HL-60 (cell line): ENCODE data around the gene TLCD1.

ENCODE experiments used
- DNase-seq, 2 experiments: peaks; one replicate each; pipeline ENCODE4 v3.0.0-alpha.2; 2010 to 2020; ENCODE audit warnings: low read depth in 1 of 2, low spot score in 1 of 2
- H3K27ac ChIP-seq: fragments of 250-450 bp; sonication (Bioruptor Pico); replicated peaks from 2 replicates; pipeline ENCODE4 v1.5.1; 2020; ENCODE audit warnings: mild to moderate bottlenecking, moderate library complexity
- H3K27me3 ChIP-seq: fragments of 250-450 bp; sonication (Bioruptor Pico); 2 replicates; pipeline ENCODE4 v1.5.1; 2021; ENCODE audit warnings: mild to moderate bottlenecking, moderate library complexity; ENCODE audit not compliant: insufficient read depth, poor library complexity, severe bottlenecking
- H3K4me3 ChIP-seq: replicated peaks from 2 replicates; pipeline ENCODE4 v1.5.1; 2011; ENCODE audit warnings: mild to moderate bottlenecking, control low read depth, low read length; ENCODE audit not compliant: insufficient read depth
- GABPA ChIP-seq: IDR thresholded peaks from 2 replicates; pipeline ENCODE4 v1.6.1; 2012; ENCODE audit warnings: low read depth
- POLR2AphosphoS5 ChIP-seq: IDR thresholded peaks from 2 replicates; pipeline ENCODE4 v1.6.1; 2012; ENCODE audit warnings: low read depth
- REST ChIP-seq: IDR thresholded peaks from 2 replicates; pipeline ENCODE4 v1.6.1; 2012; ENCODE audit warnings: low read depth; ENCODE audit not compliant: insufficient replicate concordance
- SPI1 ChIP-seq: IDR thresholded peaks from 2 replicates; pipeline ENCODE4 v1.6.1; 2012; ENCODE audit warnings: low read depth, mild to moderate bottlenecking, borderline replicate concordance
- long read RNA-seq: library from polyadenylated mRNA; unstranded; transcript quantifications from one replicate; pipeline ENCODE4 v2.0.0, GENCODE V29; 2020
- TF ChIP-seq, protein P1 (sequence below): IDR thresholded peaks from one replicate; pipeline ENCODE4 v1.5.1; 2011; ENCODE audit warnings: low read length, control low read depth, inconsistent platforms; ENCODE audit not compliant: insufficient read depth

TLCD1 gene
- long read RNA-seq, partial matches to known transcripts: 0 of 3 reads
- long read RNA-seq, other reads (novel, unspliced or antisense): 0 of 3 reads

DNA sequence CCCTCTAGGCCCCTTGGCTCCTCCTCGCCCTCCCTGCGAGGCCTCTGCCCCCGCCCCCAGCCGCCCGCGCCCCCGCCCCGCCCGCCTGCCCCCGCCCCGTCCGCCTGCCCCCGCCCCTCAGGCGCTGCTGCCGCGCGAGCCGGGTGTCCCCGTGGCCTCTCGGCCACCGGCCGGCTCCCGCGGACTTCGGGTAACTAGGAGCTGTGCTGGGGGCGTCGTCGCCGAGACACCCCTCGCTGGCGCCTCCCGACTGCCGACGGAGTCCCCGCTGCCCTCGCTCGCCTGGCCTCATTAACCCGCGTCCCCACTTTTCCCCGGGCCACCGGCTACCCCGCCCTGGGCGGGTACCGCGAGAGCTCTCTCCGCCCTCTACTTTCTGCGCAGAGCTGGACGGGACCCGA is at the start of gene TLCD1:
Gene TLCD1, minus strand, starts transcription at position 8 of the 401 bp plus-strand sequence. CDS start 136 bp downstream, outside the sequence.
- H3K27ac ChIP-seq: peak within 1 kb of the TSS; percentile 93

GRCh38 chr17:28774206-28774605 is 48.2 kb upstream of the TLCD1 start:
- no peak overlapping the region for H3K27ac ChIP-seq
- TF ChIP-seq SPI1 (no peak), REST (no peak)
- TF ChIP-seq, protein P1, sequence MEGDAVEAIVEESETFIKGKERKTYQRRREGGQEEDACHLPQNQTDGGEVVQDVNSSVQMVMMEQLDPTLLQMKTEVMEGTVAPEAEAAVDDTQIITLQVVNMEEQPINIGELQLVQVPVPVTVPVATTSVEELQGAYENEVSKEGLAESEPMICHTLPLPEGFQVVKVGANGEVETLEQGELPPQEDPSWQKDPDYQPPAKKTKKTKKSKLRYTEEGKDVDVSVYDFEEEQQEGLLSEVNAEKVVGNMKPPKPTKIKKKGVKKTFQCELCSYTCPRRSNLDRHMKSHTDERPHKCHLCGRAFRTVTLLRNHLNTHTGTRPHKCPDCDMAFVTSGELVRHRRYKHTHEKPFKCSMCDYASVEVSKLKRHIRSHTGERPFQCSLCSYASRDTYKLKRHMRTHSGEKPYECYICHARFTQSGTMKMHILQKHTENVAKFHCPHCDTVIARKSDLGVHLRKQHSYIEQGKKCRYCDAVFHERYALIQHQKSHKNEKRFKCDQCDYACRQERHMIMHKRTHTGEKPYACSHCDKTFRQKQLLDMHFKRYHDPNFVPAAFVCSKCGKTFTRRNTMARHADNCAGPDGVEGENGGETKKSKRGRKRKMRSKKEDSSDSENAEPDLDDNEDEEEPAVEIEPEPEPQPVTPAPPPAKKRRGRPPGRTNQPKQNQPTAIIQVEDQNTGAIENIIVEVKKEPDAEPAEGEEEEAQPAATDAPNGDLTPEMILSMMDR: no peak
- no peaks in the 10 kb centered on the region for H3K27me3 ChIP-seq
- no peak for DNase-seq
- no peak overlapping the region for H3K4me3 ChIP-seq

More for the DNA sequence above, at the start of gene TLCD1:
- H3K4me3 ChIP-seq: peak within 1 kb of the TSS; percentile 68
- peak in 1 of 2 experiments; percentile 74 for DNase-seq
- no peaks in the 10 kb centered on the region for H3K27me3 ChIP-seq
- no peak for TF ChIP-seq GABPA
- no peak for TF ChIP-seq POLR2AphosphoS5
- TF ChIP-seq REST: no peak
- no peak for TF ChIP-seq SPI1
- TF ChIP-seq, protein P1: no peak

- no peak for TF ChIP-seq SPI1
- TF ChIP-seq POLR2AphosphoS5: no peak
- TF ChIP-seq REST: no peak
- TF ChIP-seq, protein P1: no peak
- TF ChIP-seq GABPA: no peak
- no peak overlapping the region for H3K27ac ChIP-seq
- no peaks in the 10 kb centered on the region for H3K27me3 ChIP-seq
- no peak for DNase-seq
- H3K4me3 ChIP-seq: no peak overlapping the region
Observed at GRCh38 chr17:28773736-28774135, 47.7 kb upstream of the TLCD1 start.
